ENCODE measurements around the gene IFNL4. TPM values are rescaled to one million over a fixed set of nuclear protein-coding genes. Genes with fewer than 3 reads are reported as not detected.

The IFNL4 gene
- total and polyA plus RNA-seq, 8 donors, result not detected

GRCh38 chr19:39209196-39209595 lies 39.5 kb downstream of the IFNL4 start:
- DNase-seq, result no peak
- intact Hi-C loops (cut with DNase I; ENCODE audit: low total_unique reads), result no loop called here
- TF ChIP-seq EP300 (IDR thresholded peaks at IDR 0.05) (no peak), POLR2A (IDR thresholded peaks at IDR 0.05) (no peak), POLR2AphosphoS5 (IDR thresholded peaks at IDR 0.05) (no peak)
- TF ChIP-seq, protein P1, sequence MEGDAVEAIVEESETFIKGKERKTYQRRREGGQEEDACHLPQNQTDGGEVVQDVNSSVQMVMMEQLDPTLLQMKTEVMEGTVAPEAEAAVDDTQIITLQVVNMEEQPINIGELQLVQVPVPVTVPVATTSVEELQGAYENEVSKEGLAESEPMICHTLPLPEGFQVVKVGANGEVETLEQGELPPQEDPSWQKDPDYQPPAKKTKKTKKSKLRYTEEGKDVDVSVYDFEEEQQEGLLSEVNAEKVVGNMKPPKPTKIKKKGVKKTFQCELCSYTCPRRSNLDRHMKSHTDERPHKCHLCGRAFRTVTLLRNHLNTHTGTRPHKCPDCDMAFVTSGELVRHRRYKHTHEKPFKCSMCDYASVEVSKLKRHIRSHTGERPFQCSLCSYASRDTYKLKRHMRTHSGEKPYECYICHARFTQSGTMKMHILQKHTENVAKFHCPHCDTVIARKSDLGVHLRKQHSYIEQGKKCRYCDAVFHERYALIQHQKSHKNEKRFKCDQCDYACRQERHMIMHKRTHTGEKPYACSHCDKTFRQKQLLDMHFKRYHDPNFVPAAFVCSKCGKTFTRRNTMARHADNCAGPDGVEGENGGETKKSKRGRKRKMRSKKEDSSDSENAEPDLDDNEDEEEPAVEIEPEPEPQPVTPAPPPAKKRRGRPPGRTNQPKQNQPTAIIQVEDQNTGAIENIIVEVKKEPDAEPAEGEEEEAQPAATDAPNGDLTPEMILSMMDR (IDR thresholded peaks at IDR 0.05), result no peak
- WGBS, 5 donors, result 71 to 81% (median 77%) methylated on average over 7 of the region's 7 CpGs
- Histone ChIP-seq H3K9me3 (no peaks in the 10 kb centered on the region), H3K27me3 (peaks cover 0 to 18% (median 2%) of the 10 kb centered on the region in 3 donors), H3K36me3 (no peaks in the 10 kb centered on the region), H3K4me3 (no peak overlapping the region), H3K27ac (no peak overlapping the region), H3K4me1 (peaks cover 0 to 13% (median 5%) of the 10 kb centered on the region in 4 donors)

DNA sequence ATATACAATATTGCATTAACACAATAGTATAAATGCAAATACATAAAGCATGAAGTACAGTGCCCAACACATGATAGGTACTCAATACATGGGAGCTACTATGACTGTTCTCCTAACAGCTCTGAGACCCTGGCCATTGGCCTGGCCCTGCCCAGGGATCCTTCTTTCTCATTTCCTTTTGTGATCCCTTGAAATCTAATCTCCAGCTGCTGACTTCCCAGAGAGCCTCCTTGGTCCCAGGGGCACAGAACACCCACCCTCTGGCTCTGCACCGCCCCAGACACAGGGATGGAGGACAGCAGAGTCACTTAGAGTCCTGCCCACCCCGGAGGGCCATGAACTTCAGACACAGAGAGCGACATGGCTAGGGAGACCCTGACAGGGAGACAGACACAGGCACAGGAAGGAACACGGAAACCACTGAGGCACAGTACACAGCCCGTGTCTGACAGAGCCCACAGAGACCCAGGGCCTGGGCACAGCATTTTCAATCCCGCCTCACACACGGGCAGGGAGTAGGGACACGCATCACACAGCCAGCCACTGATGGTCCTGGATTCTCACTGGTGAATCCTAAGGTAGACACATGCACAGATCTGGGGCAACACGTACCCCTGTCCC lies 40.4 kb downstream of the IFNL4 start:
- H3K9me3 ChIP-seq, result no peaks in the 10 kb centered on the region
- WGBS, 5 donors, result 70 to 83% (median 79%) methylated on average over 8 to 9 of the region's 9 CpGs
- H3K27me3 ChIP-seq, result peaks cover 0 to 27% (median 11%) of the 10 kb centered on the region in 3 donors
- intact Hi-C loops (cut with DNase I; ENCODE audit: low total_unique reads), result no loop called here
- no peaks in the 10 kb centered on the region for H3K36me3 ChIP-seq
- no peak for TF ChIP-seq POLR2AphosphoS5 (IDR thresholded peaks at IDR 0.05)
- TF ChIP-seq, protein P1 (IDR thresholded peaks at IDR 0.05), result no peak
- no peak for TF ChIP-seq POLR2A (IDR thresholded peaks at IDR 0.05)
- no peak for TF ChIP-seq EP300 (IDR thresholded peaks at IDR 0.05)
- DNase-seq, result no peak
- peaks cover 0 to 20% (median 13%) of the 10 kb centered on the region in 4 donors for H3K4me1 ChIP-seq
- H3K27ac ChIP-seq, result no peak overlapping the region
- H3K4me3 ChIP-seq, result no peak overlapping the region

GRCh38 chr19:39207293-39207836 lies 41.3 kb downstream of the IFNL4 start:
- H3K4me3 ChIP-seq, result no peak overlapping the region
- peaks cover 0 to 20% (median 13%) of the 10 kb centered on the region in 4 donors for H3K4me1 ChIP-seq
- no peak for DNase-seq
- peaks cover 0 to 36% (median 20%) of the 10 kb centered on the region in 3 donors for H3K27me3 ChIP-seq
- intact Hi-C loops (cut with DNase I; ENCODE audit: low total_unique reads), result no loop called here
- TF ChIP-seq POLR2AphosphoS5 (IDR thresholded peaks at IDR 0.05) (no peak), EP300 (IDR thresholded peaks at IDR 0.05) (no peak), POLR2A (IDR thresholded peaks at IDR 0.05) (no peak)
- TF ChIP-seq, protein P1 (IDR thresholded peaks at IDR 0.05), result no peak
- no peaks in the 10 kb centered on the region for H3K36me3 ChIP-seq
- H3K27ac ChIP-seq, result no peak overlapping the region
- 64 to 81% (median 69%) methylated on average over 6 of the region's 6 CpGs for WGBS, 5 donors
- H3K9me3 ChIP-seq, result no peaks in the 10 kb centered on the region

- WGBS, 5 donors, result 86 to 91% (median 90%) methylated on average over 6 of the region's 6 CpGs
- intact Hi-C loops (cut with DNase I; ENCODE audit: low total_unique reads), result no loop called here
- TF ChIP-seq POLR2A (IDR thresholded peaks at IDR 0.05) (no peak), POLR2AphosphoS5 (IDR thresholded peaks at IDR 0.05) (no peak), EP300 (IDR thresholded peaks at IDR 0.05) (no peak)
- TF ChIP-seq, protein P1 (IDR thresholded peaks at IDR 0.05), result no peak
- H3K4me1 ChIP-seq, result peaks cover 0 to 20% (median 13%) of the 10 kb centered on the region in 4 donors
- no peak overlapping the region for H3K4me3 ChIP-seq
- peaks cover 0 to 49% (median 20%) of the 10 kb centered on the region in 3 donors for H3K27me3 ChIP-seq
- no peak for DNase-seq
- H3K27ac ChIP-seq, result no peak overlapping the region
- no peaks in the 10 kb centered on the region for H3K9me3 ChIP-seq
- no peaks in the 10 kb centered on the region for H3K36me3 ChIP-seq
These were observed 42.5 kb downstream of the IFNL4 start for GRCh38 chr19:39206122-39206521.

Measured in stomach (tissue), 9 donors.